ENCODE results near the gene CACNA1C.

CACNA1C gene

DNA sequence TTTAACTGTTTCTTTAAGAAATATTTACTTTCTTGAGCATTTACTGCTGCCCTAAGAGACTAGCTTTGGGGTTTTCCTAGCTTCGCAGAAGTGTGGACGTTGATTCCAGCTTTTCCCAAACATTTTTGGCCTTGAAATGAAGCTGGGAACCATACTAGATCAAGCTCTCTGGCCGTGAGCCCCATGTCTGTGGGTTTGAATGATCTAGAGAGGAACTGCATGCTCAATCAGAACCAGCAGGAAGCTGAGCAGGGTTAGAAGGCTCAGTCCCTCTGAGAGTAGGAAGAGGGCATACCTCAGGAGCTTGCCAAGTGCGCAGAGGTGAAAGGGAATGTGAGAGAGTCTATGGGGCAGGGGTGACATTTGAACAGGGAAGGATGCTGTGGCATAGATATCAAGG is 292.1 kb downstream of the CACNA1C start:
- DNase-seq (ENCODE audit: low spot score): no peak

DNA sequence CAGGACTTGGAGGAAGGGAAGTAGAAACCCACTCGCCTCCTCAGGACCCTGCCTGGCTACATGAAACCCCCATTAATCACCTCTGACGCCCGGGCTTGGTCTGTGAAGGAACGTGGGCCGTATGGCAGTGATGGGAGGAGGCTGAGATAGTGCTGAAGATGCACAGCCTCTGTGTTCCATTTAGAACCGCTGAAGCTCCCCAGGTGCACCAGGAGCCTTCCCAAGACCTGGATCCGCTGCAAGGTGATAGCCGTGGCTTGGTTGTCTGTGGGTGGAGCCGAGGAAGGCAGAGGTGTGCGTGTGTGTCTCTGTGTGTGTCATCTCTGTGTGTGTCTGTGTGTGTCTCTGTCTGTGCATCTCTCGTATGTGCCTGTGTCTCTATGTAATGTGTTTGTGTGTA is 293.1 kb downstream of the CACNA1C start:
- no peak for DNase-seq (ENCODE audit: low spot score)

DNA sequence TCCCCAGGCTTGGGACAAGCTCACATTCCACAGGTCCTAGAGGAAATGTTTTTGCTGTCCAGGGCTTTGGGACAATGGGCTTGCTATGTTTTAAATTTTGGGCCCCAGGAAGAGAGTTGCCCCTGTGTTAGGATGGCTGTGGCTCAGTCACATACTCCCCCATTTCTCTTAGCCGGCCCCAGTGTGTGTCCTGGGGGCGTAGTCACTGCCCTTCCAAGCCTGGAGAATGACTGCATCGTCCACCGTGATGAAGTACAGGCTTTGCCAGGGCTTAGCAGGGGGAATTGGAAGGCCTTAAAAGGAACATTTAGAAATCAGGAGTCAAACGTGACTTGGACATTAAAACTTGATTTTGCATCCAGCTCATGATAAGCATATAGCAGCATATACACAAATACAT is 293.6 kb downstream of the CACNA1C start:
- DNase-seq (ENCODE audit: low spot score): no peak

DNA sequence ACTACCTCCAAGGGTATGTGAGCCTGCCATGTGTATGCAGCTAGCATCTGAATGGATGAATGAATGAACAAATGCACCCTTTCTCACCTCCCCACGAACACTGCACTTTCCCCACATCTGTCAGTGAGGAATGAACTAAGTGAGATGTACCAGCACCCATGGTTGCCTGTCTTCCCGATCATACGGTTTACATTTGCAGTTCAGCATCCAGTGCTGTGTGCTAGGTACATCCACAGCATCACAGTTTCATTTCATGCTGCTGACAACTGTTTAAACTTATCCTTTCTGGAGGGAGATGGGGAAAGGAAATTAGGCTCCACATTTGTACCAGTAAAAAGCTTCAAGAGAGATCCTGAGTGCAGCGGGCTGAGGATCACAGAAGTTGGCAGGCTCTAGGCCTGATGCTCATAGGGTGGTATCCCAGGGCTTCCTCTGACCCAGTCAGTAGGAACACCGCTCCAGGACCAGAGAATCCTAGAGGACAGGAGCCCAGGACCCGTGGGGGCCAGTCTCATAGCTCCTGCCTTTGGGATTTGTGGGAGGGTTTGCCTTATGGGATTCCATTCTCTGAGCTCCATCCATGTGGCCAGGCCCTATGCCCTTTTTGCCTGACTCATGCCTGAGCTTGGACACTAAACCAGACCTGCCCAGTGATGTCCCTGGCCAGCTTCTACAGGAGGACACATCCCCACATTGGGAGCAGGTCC is 294.5 kb downstream of the CACNA1C start:
- no peak for DNase-seq (ENCODE audit: low spot score)

DNA sequence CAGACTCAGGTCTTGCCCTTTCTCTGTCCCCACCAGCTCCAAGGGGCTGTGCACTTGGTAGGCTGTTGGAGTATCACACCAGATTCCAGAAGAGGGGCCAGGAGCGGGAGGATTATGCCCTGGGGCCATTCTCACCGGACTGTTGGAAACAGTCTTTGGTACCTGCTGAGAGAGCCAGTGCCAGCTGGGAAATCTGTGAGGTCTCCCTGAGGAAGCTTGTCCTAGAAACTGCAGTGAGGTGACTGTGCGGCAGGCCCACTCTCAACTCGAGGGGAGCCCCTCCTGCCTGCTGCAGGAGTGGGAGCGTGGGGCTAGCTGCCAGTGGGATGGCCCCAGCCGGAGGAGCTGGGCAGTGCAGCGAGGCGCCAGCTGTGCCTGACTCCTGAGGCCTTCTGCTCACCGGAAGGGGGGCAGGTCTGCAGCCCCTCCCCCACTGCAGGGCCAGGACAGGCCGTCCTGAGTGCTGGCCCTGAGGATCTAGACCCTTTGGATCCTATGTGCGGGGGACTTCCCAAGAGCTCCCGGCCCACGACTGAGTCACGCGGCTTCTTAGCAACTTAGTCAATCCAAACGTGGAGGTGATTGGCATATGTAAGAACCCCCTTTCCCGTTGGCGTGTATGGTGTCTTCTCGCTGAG is 295.2 kb downstream of the CACNA1C start:
- no peak for DNase-seq (ENCODE audit: low spot score)

DNA sequence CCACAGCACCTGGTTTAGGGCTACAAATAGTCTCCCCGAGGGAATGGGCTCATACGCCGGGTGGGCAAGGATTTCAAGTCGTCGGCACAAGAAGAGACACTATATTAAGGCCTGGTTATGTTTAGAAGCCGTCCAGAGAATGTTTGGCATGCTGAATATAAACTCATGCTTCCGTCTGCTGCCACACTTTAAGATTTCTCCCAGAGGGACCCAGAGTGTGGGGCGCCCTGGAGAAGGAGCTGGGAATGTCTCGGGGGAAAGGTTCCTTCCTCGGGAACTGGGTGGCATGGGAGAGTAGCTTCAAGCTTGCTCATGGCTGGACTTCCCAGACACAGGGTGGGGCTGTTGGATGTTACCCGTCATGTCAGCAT is 295.7 kb downstream of the CACNA1C start:
- no peak for DNase-seq (ENCODE audit: low spot score)

DNA sequence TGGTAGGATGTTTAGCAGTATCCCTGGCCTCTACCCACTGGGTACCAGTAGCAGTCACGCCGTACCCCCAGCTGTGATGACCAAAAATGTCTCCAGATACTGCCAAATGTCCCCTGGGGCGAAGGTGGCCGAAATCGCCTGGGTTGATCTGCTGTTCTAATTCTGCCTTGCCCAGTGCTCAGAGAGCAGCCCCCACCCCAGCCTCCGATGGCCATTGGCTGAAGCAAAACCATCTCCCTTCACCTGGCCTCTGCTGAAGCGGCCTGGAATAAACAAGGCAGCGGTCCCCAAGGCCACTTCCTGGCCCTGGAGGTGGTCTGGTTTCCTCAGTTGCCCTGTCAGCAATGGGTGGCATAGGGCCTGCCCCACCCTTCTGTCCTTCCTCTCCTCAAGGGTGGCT is 298.4 kb downstream of the CACNA1C start:
- no peak for DNase-seq (ENCODE audit: low spot score)

DNA sequence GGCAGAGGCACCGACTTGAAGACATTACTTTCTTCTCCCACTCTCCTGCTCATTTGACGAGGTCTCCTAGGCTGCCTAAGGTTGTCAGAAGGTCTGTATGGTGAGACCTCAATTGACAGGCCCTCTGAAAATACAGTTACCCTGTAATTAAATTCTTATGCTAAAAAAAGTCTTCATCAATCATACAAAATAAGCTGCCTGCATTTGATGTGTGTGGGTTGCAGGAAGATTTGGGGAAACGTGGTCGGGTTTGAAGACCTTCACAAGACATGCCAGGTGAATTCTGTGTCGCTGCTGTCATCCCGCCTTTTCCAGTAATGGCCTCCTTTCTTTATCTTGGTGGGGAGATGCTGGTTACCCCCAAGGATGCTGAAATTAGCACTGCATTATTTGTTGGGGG is 299.4 kb downstream of the CACNA1C start:
- DNase-seq (ENCODE audit: low spot score): no peak

DNA sequence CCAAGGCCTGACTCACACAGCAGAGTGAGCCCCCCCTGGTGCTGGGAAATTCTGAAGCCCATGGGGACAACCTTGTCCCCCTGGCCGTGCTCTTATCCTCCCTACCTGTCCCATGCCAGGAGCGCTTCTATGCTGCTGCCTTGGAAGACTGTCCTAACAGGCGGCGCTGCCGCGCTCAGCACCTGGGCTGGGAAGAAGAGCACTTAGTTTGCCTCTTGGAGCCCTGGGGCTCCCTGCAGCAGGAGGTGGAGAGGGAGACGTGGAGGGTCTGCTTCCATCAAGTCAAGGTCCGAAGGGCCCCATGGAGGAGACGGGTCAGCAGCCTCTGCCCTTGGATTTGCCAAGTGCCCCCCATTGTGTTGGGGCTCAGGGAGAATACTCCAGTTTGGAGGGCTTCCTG is 300.5 kb downstream of the CACNA1C start:
- DNase-seq (ENCODE audit: low spot score): no peak

DNA sequence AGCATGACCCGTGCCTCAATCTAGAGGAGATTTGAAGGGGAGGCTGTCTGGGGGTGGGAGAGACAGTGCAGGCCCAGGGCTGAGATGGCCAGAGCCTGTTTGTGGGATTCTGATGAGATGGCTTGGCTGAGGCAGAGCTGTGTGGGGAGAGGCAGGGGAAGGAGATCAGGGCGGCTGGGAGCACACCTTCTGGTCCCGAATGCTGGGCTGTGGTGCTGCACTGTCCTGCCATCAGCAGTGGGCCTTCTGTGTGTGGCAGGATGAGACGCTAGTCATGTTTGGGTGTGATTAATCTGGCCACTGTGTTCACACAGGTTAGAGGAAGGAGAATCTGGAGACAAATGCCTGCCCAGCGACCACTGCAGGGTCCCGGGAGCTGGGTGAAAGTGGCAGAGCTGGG is 300.9 kb downstream of the CACNA1C start:
- DNase-seq (ENCODE audit: low spot score): no peak

DNA sequence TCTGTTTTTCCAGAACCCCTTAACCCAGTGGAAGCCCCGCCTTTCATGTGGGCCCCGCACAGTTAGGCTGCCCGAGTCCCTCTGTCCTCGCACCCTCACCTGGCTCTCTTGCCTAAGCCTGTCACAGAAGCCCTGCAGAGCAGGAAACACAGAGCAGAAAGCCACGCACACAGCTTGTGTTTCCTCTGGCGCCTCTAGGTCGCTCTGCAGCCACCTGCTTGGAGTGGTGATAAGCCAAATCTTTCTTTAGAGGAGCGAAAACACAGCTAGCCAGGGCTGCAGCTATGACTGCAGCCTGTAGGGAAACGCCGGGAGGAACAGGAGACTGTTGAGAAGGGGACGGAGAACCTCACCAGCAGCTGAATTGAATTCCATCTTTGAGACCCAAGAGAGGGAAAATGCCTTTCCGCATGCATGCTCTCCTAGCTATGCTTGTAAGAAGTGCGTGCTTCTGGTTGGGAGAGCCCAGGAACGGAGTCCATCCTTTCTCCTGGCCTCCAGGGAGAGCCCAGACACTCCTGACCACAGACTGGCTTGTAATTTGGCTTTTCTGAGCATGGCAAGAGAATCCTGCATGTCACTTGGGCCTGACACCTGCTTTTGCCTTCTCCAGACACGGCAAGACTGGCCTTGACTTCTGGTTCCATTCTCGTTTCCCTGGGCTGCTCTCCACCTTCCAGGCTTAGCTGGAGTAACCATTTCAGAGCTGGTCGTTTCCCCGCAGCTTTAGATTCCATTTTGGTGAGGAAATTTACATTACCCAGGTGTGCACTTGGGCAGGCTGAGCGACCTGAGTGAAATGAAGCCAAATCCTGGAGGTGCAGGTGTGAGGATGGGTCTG is 301.6 kb downstream of the CACNA1C start:
- peak; percentile 49 for DNase-seq (ENCODE audit: low spot score)

DNA sequence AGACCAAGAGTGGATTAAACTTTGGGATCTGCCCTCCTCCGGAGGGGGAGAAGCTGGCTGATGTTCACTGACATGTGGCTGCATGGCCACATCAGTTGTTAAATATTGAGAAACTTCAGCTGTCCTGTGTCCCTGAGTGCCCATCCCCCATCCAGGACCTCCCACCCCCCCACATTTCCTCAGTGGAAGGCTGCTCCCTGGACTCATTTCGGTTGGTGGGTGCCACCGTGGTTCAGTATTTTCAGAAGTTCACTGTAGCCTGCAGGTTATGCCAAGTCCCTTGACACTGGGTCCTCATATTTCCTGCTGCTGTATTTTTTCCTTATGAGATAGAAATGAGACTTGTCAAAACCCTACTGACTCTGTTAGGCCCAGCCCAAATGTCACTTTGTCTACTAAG is 302.4 kb downstream of the CACNA1C start:
- no peak for DNase-seq (ENCODE audit: low spot score)

DNA sequence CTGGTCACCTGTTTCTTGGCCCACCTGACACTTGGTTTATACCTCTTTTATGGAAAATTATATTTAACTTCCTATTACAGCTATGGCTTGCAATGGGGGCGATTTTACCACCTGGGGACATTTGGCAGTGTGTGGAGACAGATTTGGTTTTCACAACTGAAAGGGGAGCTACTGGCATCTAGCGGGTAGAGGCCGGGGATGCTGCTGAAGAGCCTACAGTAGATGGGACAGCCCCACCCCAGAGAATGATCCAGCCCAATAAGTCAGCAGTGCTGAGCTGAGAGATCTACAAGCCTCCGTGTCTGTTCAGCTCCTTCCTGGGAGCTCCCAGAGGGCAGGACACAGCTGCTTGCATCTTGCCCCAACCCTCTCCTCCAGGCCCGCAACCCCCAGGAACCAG is 302.8 kb downstream of the CACNA1C start:
- no peak for DNase-seq (ENCODE audit: low spot score)

DNA sequence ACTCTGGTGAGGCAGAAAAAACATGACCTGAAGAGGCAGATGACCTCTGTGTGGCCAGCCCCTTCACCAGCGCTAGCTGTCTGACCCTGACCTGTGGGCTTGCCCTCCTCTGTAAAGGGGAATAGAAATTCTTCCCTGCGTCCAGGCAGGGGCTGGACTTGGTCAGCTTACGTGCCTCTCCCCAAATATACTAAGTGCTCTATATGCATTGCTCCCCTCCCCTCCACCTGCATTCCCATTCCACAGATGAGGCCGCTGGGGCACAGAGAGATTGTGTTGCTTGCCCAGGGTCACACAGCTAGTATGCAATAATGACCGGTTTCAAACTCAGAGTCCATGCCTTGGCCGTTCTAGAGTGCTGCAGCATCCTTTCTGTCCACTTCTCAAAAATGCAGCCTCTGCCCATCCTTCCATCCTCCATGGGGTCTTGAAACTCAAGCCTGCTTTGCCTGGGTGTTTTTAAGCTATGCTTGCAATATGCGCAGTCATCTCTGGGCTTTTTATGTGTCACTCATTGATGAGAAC is 303.9 kb downstream of the CACNA1C start:
- no peak for DNase-seq (ENCODE audit: low spot score)

DNA sequence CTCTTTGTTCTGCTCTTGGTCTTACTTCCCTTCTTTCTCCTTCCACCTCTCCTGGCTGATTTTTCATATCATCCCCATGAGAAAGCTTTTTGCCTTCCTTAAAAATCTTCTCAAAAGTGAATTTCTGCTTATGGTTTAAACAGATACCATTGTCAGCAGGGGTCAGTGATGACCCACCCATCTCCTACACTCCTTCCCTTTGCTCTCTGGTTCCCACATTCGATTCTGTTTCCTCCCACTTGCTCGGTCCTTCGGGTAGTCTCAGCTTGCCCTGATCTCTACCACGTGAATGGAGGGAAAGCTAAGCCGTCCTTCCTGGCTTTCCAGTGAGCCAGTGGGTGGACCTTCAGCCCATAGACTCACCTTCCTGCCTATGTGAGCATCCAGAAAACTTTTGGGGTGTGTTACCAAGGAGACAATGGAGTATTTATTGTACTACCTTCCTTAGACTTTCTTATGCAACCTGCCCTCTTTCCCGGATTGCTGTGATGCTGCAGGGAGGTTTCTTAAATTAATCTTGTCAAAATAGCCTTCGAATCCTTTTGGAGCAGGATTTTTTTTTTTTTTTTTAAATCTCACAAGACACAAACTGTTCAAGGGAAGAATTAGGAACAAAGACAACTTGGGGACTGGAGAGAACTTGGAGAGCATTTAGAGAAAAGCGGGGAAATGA is 306.3 kb downstream of the CACNA1C start:
- DNase-seq (ENCODE audit: low spot score): no peak

DNA sequence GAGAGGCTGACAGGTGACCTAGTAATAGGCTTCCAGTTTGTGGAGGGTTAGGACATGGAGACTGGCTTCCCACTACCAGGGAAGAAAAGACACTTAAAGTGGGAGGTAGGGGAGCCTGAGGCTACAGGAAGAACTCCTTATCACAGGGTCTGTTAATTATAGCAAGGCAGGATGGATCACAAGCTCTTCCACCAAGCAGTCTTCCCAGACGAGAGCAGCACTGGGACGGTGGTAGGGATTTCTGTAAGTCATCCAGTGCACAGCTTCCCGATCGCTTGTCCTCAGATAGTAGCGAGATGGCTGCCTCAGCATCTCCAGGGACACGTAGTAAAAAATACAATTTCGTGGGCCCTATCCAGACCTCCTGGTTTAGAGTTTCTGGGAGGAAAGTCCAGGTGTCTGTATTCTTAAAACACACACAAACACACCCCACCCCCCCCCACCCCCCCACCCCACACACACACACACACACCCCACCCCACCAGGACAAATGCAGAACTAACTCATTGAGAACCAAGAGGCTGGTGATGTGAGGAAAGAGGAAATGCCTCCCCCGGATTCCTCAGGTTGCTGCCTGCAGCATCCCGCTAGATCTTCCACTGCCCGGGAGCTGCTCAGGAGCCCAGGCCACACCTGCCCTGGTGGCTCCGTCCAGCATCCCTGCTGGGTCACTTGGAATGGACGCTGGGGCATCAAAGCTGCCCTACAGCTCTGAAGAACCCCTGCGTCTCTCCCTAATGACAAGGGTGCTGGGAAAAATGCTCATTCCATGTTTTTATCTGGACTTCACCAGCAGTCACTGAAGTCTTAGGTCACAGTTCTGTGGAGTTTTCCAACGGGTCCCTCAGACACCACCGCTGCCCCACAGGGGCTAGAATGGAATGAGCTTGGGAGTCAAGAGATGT is 307.2 kb downstream of the CACNA1C start:
- no peak for DNase-seq (ENCODE audit: low spot score)

DNA sequence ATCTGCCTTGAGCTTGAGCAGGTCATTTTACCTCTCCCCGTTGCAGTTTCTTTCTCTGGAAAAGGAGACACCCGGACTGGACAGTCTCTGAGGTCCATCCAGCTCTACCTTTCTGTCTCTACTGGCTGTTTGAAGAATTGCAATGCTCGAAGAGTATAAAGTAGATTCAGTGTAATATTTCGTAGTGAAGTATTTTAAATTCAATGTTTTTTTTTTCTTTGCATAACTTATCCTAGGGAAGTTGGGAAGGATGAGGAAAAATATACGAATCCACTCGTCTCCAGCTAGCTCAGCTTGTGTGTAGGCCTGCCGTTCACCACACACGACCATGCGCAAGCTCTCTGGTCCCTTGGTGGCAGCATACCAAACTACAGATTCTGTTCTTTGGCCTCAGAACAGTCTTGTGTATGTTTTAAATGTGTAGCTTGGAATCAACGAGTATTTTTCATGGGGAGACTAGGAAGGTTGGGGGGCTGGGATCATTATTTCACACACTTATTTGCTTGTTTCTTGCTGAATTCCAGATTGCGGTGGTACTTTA is 307.9 kb downstream of the CACNA1C start:
- peak; percentile 25 for DNase-seq (ENCODE audit: low spot score)

DNA sequence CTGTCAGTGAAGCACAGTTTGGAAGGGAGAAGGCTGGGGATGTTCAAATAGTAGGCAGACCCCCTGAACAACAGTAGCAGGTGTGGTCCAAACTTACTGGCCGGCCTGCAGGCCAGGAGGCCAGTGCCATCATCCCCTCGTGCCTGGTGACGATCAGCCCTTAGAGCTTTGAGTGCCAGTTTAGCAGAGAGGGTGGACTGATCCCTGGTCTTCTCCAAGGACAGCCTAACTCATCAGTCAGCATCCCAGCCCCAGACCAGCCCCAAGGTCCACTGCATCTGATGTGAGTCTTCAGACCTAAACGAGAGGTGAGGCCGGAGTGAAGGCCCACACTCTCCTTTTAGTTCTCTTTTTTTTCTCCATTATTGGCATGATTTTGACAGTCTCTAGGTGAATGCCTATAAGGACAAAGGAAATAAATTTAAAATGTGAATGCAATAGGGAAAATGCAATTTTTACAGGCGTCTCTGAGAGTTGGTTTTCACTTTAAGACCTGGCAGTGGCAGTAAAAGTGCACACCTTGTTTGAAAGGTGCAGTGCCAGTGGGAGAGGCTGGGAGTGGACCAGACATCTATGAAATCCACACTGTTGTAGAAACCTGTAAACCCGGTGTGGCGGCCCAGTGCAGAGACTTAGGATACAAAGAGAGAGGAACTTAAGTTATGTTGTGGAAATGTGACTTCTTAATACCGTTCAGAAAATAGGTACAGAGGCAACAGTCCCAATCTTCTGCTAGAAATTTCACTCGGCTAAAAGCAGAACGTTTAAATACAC is 311.2 kb downstream of the CACNA1C start:
- no peak for DNase-seq (ENCODE audit: low spot score)

DNA sequence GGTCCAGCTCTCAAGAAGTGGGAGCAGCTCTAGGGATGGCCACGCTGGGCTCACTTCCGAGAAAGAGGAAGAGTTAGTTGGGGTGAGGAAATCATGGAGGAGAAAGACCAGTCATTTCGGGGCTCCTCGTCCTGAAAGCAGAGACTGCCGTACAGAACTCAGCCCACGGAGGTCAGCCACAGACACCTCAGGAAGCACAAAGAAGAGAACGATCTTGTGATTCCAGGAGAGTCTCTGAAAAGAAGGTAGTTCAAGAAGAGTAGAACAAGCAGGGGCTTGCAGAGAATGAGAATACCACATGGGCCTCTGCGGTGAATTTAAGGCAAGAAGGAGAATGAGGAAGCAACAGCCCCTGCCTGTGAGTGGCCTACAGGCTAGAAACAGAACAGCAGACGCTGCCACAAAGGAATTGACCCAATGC is 311.9 kb downstream of the CACNA1C start:
- DNase-seq (ENCODE audit: low spot score): no peak

DNA sequence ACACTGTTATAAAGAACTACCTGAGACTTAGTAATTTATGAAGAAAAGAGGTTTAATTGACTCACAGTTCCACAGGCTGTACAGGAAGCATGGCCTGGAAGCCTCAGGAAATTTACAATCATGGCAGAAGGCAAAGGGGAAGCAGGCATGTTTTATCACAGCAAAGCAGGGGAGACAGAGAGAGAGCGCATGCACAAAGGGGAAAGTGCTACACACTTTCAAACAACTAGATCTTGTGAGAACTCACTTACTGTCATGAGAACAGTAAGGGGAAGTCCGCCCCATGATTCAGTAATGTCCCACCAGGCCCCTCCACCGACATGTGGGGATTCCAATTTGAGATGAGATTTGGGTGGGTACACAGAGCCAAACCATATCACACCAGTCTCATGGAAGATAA is 313.9 kb downstream of the CACNA1C start:
- DNase-seq (ENCODE audit: low spot score): no peak

Measured in NAMALWA (cell line).